ENCODE results near the gene TIMP1. TPM values are rescaled to one million over a fixed set of nuclear protein-coding genes. Genes with fewer than 3 reads are reported as not detected.

TIMP1 gene
- total RNA-seq, 2 experiments from 2014 or later = 40.3 to 48.4 TPM

DNA sequence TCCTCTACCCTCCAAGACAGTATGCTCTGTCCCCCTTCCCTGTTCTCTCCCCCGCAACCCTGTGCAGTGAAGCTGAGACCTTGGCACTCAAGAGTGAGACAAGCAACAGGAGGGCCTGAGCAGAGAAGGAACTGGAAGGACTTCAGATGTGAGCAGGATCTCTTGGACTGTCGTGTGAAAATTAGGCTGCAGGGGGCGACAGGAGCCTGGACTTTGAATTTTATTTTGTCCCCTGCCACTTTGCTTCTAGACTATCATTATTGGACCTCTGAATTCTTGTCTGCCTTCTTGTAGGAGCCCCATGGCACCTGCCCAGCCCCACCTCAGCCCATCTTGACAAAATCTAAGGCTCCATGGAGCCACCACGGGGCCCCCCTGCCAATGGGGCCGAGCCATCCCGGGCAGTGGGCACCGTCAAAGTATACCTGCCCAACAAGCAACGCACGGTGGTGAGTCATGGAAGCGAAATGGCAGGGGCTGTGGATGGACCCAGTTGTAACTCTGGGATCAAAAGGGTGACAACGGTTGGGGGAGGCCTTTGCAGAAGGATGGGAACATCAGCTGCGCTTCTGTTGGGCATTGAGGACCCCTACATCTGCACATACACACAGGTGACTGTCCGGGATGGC is 19.5 kb upstream of the TIMP1 start:
- ATAC-seq = no peak
- no peaks in the 10 kb centered on the region for H3K27me3 Mint-ChIP-seq
- ChIA-PET CTCF (no interaction called here), POLR2A (no interaction called here)
- intact Hi-C loops (cut with DNase I, micrococcal nuclease) = loop anchor here (1.0 to 5.0 kb wide), 4 partner anchors 65 to 190 kb away; partner anchors contain the start of genes CFP (in 1 of the 2) and ELK1 (in 1 of the 2)
- no peaks in the 10 kb centered on the region for H3K9me3 Mint-ChIP-seq (ENCODE audit: low read depth)
- H3K4me3 Mint-ChIP-seq = peak overlapping the region; percentile 89
- peaks cover 33% of the 10 kb centered on the region for H3K36me3 Mint-ChIP-seq (ENCODE audit: low read depth)
- H3K27ac Mint-ChIP-seq = peak overlapping the region; percentile 31
- DNase-seq = peak; percentile 60
- peaks cover 32% of the 10 kb centered on the region for H3K4me1 Mint-ChIP-seq

DNA sequence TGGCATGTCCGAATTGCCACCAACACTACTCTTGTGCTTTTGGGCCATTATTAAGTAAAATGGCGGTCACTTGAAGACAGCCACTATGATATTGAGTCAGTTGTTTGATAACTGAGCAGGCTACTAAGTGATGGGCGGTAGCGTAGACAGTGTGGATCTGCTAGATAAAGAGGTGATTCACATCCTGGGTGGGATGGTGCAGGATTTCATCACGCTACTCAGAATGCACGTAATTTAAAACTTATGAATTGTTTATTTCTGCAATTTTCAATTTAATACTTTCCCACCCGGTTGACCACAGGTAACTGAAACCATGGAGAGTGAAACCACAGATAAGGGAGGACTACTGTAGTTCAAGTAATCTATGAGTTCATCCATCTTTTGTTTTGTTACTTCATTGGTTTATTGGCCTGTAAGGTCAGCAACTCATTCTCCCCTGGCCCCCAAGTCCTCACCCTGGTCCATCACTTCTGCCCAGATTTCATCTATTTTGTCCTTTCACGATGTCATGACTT is 18.4 kb upstream of the TIMP1 start:
- intact Hi-C loops (cut with DNase I, micrococcal nuclease) = loop anchor here in 1 of 2 experiments (5.0 kb wide), 3 partner anchors 63 to 188 kb away; partner anchors contain the start of genes CFP and ELK1
- no peak for DNase-seq
- no peaks in the 10 kb centered on the region for H3K9me3 Mint-ChIP-seq (ENCODE audit: low read depth)
- no peak overlapping the region for H3K4me3 Mint-ChIP-seq
- H3K27ac Mint-ChIP-seq = peak overlapping the region; percentile 81
- peaks cover 36% of the 10 kb centered on the region for H3K36me3 Mint-ChIP-seq (ENCODE audit: low read depth)
- no peaks in the 10 kb centered on the region for H3K27me3 Mint-ChIP-seq
- CTCF ChIA-PET = no interaction called here
- no peak for ATAC-seq
- peaks cover 32% of the 10 kb centered on the region for H3K4me1 Mint-ChIP-seq
- POLR2A ChIA-PET = no interaction called here

DNA sequence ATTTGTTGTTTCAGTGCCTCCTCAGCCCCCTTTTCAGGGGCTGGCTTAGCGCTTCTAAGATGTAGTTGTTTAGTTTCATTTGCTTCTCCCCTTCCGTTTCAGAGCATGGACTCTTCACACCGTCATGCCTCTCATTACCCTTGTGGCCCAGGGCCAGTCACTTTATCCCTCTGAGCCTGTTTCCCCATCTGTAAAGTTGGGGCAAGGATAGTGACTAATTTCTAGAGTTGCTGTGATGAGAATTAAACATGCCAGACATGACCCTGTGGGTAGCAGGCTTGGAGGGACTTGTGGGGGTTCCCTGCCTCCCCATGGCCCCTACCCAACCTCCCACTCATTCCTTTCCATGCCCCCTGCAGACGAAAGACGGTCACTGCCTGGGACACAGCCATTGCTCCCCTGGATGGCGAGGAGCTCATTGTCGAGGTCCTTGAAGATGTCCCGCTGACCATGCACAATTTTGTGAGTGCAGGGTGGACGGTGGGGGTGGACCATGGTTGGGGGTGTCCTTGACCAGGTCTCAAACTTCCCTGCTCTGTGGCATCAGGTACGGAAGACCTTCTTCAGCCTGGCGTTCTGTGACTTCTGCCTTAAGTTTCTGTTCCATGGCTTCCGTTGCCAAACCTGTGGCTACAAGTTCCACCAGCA is 17.7 kb upstream of the TIMP1 start:
- Mint-ChIP-seq H3K4me3 (no peak overlapping the region), H3K4me1 (peaks cover 32% of the 10 kb centered on the region), H3K36me3 (ENCODE audit: low read depth) (peaks cover 43% of the 10 kb centered on the region), H3K27me3 (no peaks in the 10 kb centered on the region), H3K9me3 (ENCODE audit: low read depth) (no peaks in the 10 kb centered on the region), H3K27ac (peak overlapping the region; percentile 81)
- ChIA-PET CTCF (interaction anchor here (0.6 kb wide), 1 partner anchor 90 kb away, joined by 3 read pairs; no protein-coding TSS in a partner anchor), POLR2A (no interaction called here)
- intact Hi-C loops (cut with DNase I, micrococcal nuclease) = loop anchor here in 1 of 2 experiments (5.0 kb wide), 3 partner anchors 63 to 188 kb away; partner anchors contain the start of genes CFP and ELK1
- ATAC-seq (no peak), DNase-seq (no peak)

DNA sequence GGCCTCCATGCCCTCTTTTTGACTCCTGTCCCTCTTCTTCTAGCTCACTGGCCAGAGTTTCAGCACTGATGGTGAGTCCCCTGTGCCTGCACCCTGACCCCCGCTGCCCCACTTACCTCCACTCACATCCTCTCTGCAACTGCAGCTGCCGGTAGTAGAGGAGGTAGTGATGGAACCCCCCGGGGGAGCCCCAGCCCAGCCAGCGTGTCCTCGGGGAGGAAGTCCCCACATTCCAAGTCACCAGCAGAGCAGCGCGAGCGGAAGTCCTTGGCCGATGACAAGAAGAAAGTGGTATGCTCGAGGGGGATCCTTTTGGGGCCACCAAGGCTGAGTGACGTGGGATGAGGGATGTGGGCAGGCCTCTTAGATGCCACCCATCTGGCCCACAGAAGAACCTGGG is 15.4 kb upstream of the TIMP1 start:
- Mint-ChIP-seq H3K4me1 (peaks cover 23% of the 10 kb centered on the region), H3K36me3 (ENCODE audit: low read depth) (peaks cover 59% of the 10 kb centered on the region)

DNA sequence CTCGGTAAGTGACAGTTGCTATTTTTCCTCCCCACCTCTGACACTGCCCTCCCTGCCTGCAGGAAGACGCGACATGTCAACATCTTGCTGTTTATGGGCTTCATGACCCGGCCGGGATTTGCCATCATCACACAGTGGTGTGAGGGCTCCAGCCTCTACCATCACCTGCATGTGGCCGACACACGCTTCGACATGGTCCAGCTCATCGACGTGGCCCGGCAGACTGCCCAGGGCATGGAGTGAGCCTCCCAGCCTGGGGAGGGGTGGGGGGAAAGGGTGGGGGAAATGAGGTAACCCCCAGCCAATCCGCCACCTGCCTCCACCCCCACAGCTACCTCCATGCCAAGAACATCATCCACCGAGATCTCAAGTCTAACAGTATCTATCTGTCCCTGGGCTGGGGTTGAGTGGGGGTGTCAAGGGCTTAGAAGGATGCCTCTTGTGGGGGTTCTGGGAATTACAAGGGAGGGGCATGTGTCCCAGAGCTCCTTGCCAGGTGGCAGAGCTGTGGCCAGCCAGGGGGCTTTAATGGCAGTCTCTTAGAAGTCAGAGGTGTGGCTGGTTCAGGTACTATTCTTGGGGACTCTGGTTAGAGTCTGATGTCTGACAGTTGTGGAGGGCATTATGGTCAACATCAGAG is 13.5 kb upstream of the TIMP1 start:
- Mint-ChIP-seq H3K27ac (no peak overlapping the region), H3K27me3 (no peaks in the 10 kb centered on the region), H3K9me3 (ENCODE audit: low read depth) (no peaks in the 10 kb centered on the region), H3K36me3 (ENCODE audit: low read depth) (peaks cover 54% of the 10 kb centered on the region), H3K4me3 (no peak overlapping the region), H3K4me1 (peaks cover 15% of the 10 kb centered on the region)
- DNase-seq (peak; percentile 61), ATAC-seq (peak; percentile 48)
- CTCF ChIA-PET = interaction anchor here (0.6 kb wide), 1 partner anchor 459 kb away, joined by 5 read pairs; no protein-coding TSS in a partner anchor
- intact Hi-C loops (cut with DNase I, micrococcal nuclease) = no loop called here
- POLR2A ChIA-PET = no interaction called here

More for the DNA sequence above, 15.4 kb upstream of the TIMP1 start:
- Mint-ChIP-seq H3K27ac (no peak overlapping the region), H3K27me3 (no peaks in the 10 kb centered on the region), H3K9me3 (ENCODE audit: low read depth) (no peaks in the 10 kb centered on the region), H3K4me3 (no peak overlapping the region)
- ChIA-PET CTCF (no interaction called here), POLR2A (no interaction called here)
- no peak for DNase-seq
- intact Hi-C loops (cut with DNase I, micrococcal nuclease) = no loop called here
- no peak for ATAC-seq

DNA sequence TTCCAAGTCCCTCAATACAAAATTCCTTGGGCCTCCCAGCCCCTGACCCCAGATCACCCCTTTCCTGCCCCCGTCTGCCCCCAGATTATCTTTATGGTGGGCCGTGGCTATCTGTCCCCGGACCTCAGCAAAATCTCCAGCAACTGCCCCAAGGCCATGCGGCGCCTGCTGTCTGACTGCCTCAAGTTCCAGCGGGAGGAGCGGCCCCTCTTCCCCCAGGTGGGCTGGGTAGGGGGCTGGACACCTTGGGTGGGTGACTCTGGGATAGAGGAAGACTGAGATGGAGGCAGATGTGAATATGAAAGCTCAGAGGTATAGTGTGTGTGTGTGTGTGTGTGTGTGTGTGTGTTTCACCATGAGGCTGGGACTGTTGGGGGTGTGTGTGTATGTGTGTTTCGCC is 11.4 kb upstream of the TIMP1 start:
- ChIA-PET POLR2A (no interaction called here), CTCF (interaction anchor here (0.5 kb wide), 1 partner anchor 185 kb away, joined by 3 read pairs; no protein-coding TSS in a partner anchor)
- no peaks in the 10 kb centered on the region for H3K9me3 Mint-ChIP-seq (ENCODE audit: low read depth)

DNA sequence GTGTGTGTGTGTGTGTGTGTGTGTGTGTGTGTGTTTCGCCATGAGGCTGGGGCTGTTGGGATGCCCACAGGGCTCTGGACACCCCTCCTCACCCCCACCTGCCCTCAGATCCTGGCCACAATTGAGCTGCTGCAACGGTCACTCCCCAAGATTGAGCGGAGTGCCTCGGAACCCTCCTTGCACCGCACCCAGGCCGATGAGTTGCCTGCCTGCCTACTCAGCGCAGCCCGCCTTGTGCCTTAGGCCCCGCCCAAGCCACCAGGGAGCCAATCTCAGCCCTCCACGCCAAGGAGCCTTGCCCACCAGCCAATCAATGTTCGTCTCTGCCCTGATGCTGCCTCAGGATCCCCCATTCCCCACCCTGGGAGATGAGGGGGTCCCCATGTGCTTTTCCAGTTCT is 11.0 kb upstream of the TIMP1 start:
- no peak for DNase-seq
- Mint-ChIP-seq H3K4me1 (peaks cover 6% of the 10 kb centered on the region), H3K27ac (no peak overlapping the region), H3K27me3 (no peaks in the 10 kb centered on the region), H3K4me3 (no peak overlapping the region), H3K36me3 (ENCODE audit: low read depth) (peaks cover 42% of the 10 kb centered on the region), H3K9me3 (ENCODE audit: low read depth) (no peaks in the 10 kb centered on the region)
- ATAC-seq = no peak
- CTCF ChIA-PET = no interaction called here
- intact Hi-C loops (cut with DNase I, micrococcal nuclease) = no loop called here
- POLR2A ChIA-PET = no interaction called here

More for the DNA sequence above, 11.4 kb upstream of the TIMP1 start:
- intact Hi-C loops (cut with DNase I, micrococcal nuclease) = no loop called here
- Mint-ChIP-seq H3K27ac (no peak overlapping the region), H3K27me3 (no peaks in the 10 kb centered on the region), H3K4me1 (peaks cover 6% of the 10 kb centered on the region), H3K36me3 (ENCODE audit: low read depth) (peaks cover 44% of the 10 kb centered on the region), H3K4me3 (no peak overlapping the region)
- ATAC-seq (no peak), DNase-seq (no peak)

DNA sequence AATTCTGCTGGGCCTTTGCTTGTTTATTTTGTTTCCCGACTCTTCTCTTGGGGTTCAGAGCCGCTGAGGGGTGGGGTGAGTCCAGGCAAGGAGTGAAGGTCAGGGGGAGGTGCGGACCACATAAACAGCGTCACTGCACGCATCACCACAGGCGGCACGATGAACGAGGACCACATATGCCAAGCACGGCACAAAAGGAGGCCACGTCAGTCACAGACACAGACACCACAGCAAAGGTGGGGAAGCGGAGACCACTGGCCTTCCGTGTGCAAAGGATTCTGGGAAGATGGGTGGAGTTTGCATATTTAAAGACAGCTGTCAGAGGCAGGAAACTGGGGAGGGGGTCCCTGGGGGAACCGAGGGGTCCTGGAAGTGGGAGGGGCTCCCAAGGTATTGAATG is 10.3 kb upstream of the TIMP1 start:
- no peak overlapping the region for H3K27ac Mint-ChIP-seq
- peaks cover 7% of the 10 kb centered on the region for H3K4me1 Mint-ChIP-seq
- peaks cover 39% of the 10 kb centered on the region for H3K36me3 Mint-ChIP-seq (ENCODE audit: low read depth)
- DNase-seq = no peak
- peaks cover under 1% of the 10 kb centered on the region for H3K27me3 Mint-ChIP-seq
- no peaks in the 10 kb centered on the region for H3K9me3 Mint-ChIP-seq (ENCODE audit: low read depth)
- CTCF ChIA-PET = interaction anchor here (0.5 kb wide), 1 partner anchor 793 kb away, joined by 3 read pairs; no protein-coding TSS in a partner anchor
- intact Hi-C loops (cut with DNase I, micrococcal nuclease) = no loop called here
- POLR2A ChIA-PET = no interaction called here
- no peak for ATAC-seq
- no peak overlapping the region for H3K4me3 Mint-ChIP-seq

DNA sequence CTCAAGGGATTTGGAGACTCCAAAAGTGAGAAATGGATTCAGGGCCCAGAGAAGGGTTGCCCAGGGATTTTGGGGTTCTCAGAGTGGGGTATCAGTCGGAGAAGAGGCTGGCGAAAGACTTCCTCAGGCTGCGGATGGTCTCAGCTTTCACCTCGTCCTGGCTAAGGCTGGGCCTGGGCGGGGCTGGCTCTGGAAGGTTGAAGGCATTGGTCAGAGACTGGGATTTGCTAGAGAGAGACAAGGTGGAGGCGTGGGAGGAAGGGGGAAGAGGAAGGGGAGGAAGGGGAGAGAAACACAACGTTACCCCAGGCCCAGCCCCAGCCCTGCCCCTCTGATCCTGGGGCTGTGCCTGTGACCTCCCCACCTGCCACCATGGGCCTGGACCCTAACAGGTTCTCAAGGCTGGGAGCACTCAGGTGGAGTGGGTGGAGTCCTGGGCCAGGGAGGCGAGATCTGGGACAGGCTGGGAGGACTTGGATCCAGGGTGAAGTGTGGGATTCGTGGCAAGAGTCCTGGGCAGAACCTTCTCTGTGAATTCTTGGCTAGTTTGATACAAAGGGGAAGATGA is 9.4 kb upstream of the TIMP1 start:
- DNase-seq = no peak
- ChIA-PET POLR2A (no interaction called here), CTCF (interaction anchor here (0.5 kb wide), 1 partner anchor 794 kb away, joined by 3 read pairs; no protein-coding TSS in a partner anchor)
- intact Hi-C loops (cut with DNase I, micrococcal nuclease) = no loop called here
- no peak for ATAC-seq
- Mint-ChIP-seq H3K9me3 (ENCODE audit: low read depth) (no peaks in the 10 kb centered on the region), H3K4me3 (no peak overlapping the region), H3K27ac (no peak overlapping the region), H3K4me1 (peaks cover 8% of the 10 kb centered on the region), H3K36me3 (ENCODE audit: low read depth) (peaks cover 33% of the 10 kb centered on the region), H3K27me3 (peaks cover 2% of the 10 kb centered on the region)

DNA sequence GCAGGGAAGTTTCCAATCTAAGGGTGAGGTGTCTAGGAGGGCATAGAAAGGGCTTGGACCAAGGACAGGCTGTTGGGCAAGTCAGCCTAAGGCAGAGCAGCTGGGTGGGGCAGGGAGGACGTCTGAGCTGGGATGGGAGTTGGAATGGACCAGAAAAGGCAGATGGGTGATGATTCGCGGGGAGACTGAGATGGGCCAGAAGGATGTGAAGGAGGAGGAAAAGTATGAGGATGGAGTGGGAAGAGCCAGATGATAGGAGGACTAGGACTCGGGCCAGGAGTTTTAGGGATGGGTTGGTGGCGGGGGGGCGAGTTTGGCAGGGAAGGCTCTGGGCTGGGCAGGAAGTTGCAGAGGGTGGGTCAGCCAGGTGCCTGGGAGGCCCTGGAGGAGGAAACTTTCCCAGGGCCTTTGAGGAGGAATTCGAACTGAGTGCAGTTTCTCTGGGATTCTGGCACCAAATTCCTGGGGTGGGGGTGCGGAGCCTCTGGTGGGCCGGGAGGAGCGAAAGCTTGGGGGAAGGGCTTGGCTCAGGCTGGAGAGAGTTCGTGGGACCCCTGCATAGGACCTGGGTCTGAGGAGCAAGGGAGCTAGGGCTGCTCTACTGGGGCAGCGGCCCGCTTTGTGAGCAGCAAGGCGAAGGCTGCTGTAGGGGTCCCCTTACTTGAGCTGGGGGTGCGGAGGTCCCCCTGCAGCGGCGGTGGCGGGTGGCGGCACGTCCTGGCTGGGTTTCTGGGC is 8.7 kb upstream of the TIMP1 start:
- Mint-ChIP-seq H3K27ac (peak overlapping the region; percentile 31), H3K9me3 (ENCODE audit: low read depth) (no peaks in the 10 kb centered on the region), H3K36me3 (ENCODE audit: low read depth) (peaks cover 30% of the 10 kb centered on the region), H3K27me3 (peaks cover 4% of the 10 kb centered on the region), H3K4me1 (peaks cover 14% of the 10 kb centered on the region), H3K4me3 (peak overlapping the region; percentile 35)
- DNase-seq (no peak), ATAC-seq (no peak)
- POLR2A ChIA-PET = no interaction called here
- intact Hi-C loops (cut with DNase I, micrococcal nuclease) = no loop called here
- CTCF ChIA-PET = no interaction called here

DNA sequence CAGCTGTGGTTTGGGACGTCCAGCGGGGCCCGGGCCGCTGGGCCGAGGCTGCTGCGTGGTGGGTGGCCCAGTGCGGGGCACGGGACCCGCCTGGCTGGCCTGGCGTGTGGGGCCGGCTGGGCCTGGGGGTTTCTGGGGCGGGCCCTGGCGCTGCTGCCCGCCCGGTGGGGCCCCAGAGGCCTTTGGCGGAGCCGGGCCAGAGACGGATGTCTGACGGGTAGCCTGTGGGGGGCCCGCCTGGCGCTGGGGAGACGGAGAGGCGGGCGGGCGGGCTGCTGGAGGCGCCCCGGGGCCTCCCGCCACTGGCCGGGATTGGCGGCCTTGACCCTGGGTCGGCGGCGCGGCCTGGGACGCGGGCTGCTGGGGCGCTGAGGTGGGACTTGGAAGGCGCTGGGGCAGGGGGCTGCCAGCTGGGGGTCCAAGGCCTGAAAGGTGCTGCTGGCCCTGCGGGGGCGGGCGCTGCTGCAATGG is 8.1 kb upstream of the TIMP1 start:
- DNase-seq = no peak
- ChIA-PET CTCF (no interaction called here), POLR2A (interaction anchor here (0.6 kb wide), 1 partner anchor 451 kb away, joined by 3 read pairs; no protein-coding TSS in a partner anchor)
- Mint-ChIP-seq H3K9me3 (ENCODE audit: low read depth) (no peaks in the 10 kb centered on the region), H3K4me1 (peaks cover 18% of the 10 kb centered on the region), H3K27me3 (peaks cover 4% of the 10 kb centered on the region), H3K27ac (no peak overlapping the region), H3K36me3 (ENCODE audit: low read depth) (peaks cover 28% of the 10 kb centered on the region), H3K4me3 (no peak overlapping the region)
- intact Hi-C loops (cut with DNase I, micrococcal nuclease) = no loop called here
- ATAC-seq = no peak

All from activated CD4-positive, alpha-beta T cell treated with anti-CD3 and anti-CD28 coated beads for 36 hours (primary cell).